NCI-H526 (cell line): ENCODE data around the gene SRR.
"Not testable (repeated sequence)": the region's sequence is repeated elsewhere in the genome, so short reads cannot be mapped to it uniquely, and the experiment has no call there.

Experiments
- DNase-seq, 2 experiments: peaks; one replicate each; lab custom pipeline; 2025; lab: John Stamatoyannopoulos, UW

SRR gene

GRCh38 chr17:2303204-2304188, at the start of gene SRR, which contains the start of gene SMG6:
SRR (plus strand) TSS chr17:2303950; CDS start chr17:2315561, 11,611 bp downstream.
SMG6 (minus strand) TSS chr17:2303785; CDS start chr17:2303720, 65 bp downstream.
- DNase-seq = peak; percentile 69 to 88

GRCh38 chr17:2258830-2259229, 44.9 kb upstream of the SRR start:
- not testable (repeated sequence) for DNase-seq

GRCh38 chr17:2259769-2260536, 43.8 kb upstream of the SRR start:
- no peak for DNase-seq

GRCh38 chr17:2262135-2262587, 41.6 kb upstream of the SRR start:
- no peak for DNase-seq

GRCh38 chr17:2263183-2264066, 40.3 kb upstream of the SRR start:
- no peak for DNase-seq

GRCh38 chr17:2264067-2264860, 39.5 kb upstream of the SRR start:
- DNase-seq = no peak

- DNase-seq = not testable (repeated sequence)
These were observed 38.6 kb upstream of the SRR start for GRCh38 chr17:2265166-2265565.

- no peak for DNase-seq
These were observed 37.5 kb upstream of the SRR start for GRCh38 chr17:2266045-2266864.

- DNase-seq = no peak
These were observed 36.9 kb upstream of the SRR start for GRCh38 chr17:2266865-2267228.

GRCh38 chr17:2267354-2267753, 36.4 kb upstream of the SRR start:
- no peak for DNase-seq

- no peak for DNase-seq
These were observed 31.6 kb upstream of the SRR start for GRCh38 chr17:2271985-2272702.

- DNase-seq = no peak
These were observed 29.3 kb upstream of the SRR start for GRCh38 chr17:2274414-2274813.

- no peak for DNase-seq
These were observed 28.0 kb upstream of the SRR start for GRCh38 chr17:2275722-2276121.

- DNase-seq = no peak
These were observed 26.1 kb upstream of the SRR start for GRCh38 chr17:2277429-2278170.

GRCh38 chr17:2279707-2280106, 24.0 kb upstream of the SRR start:
- no peak for DNase-seq

- peak; percentile 40 to 49 for DNase-seq
These were observed 21.4 kb upstream of the SRR start for GRCh38 chr17:2282297-2282873.

- DNase-seq = no peak
These were observed 20.4 kb upstream of the SRR start for GRCh38 chr17:2283302-2283701.

GRCh38 chr17:2289878-2290478, 13.8 kb upstream of the SRR start:
- no peak for DNase-seq
